Smooth muscle cell of trachea (primary cell): ENCODE measurements around the gene ARL6IP1. TPM values are rescaled to one million over a fixed set of nuclear protein-coding genes. Genes with fewer than 3 reads are reported as not detected.

ENCODE experiments used
- total RNA-seq: library from RNA; depleted of rRNA; stranded (reverse); fragments of >200 nt; gene quantifications from 2 replicates; pipeline ENCODE4 v1.2.1, GENCODE V29; 2014

ARL6IP1 gene
- total RNA-seq, result 172 and 580 TPM in 2 replicates

DNA sequence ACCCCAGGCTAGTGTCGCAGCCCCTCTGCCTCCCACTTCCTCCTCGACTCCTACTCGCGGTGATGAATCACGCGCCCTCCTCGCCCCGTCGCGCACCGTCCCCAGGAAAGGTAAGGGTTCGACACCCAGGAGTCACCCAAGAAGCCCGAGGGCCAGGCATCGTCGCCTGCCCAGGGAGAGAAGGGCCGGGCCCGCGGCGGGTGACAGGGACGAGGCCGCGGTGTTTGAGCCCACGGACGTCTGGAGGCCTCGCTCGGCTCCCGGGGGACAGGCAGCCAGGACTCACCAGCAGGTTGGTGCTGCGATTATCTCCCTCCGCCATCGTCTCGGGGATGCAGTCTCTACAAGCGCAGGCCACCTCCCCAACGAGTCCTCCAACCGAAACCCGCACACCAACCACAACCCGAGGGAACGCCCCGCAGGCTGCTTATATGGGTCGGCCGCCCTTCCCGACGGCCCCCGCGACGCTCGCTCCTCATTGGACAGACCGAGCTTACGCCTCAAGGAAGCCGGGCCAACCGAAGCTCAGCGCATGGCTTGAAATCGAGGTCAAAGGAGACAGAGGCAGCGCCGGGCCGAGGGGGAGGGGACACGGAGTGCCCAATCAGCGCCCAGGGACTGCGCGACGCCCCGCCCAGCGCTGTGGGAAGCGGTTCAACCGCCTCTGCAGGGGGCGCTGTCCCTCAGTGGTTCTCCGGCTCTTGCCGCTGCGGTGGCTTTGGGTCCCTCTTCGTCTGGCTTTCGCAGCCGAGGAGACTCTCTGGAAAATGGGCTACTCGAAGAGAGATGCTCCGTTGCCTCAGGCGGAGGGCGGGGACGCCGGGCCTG lies at the start of gene ARL6IP1:
Gene ARL6IP1 (minus strand): TSS at position 405 of the 828 bp plus-strand sequence. CDS start 83 bp downstream, at position 322.

DNA sequence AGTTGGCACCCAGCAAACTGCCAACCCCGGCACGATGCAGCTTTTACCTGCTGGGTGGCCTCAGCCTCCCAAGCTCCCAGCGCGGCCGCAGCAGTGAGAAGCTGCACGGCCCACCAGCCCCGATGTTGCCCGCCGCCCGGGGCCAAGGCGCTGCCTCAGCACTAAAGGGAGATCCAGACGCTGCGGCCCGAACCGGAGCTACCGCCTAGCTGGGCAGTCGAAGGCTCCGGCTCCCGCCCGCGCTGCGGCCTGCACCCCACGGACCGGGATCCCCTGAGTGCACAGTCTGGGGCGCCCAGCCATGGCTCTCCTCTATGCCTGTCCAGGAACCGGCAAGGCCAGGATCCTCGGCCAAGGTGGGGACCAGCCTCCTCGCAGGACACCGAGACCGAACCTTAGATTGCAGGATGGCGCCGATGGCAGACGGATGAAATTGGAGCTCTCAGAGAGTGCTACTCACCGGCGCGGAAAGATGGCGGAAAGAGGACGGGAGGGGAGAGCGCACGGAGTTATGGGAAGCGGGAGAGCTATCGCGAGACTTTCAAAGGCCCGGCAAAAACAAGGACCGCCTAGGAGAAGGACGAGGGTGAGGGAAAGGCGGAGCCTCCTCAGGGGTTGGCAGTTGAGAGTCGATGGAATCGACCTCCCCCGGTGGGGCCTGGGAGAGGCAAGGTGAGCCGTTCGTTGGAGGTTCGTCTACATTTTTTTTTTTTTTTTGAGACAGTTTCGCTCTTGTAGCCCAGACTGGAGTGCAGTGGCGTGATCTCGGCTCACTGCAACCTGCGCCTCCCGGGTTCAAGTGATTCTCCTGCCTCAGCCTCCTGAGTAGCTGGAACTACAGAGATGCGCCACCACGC lies 11.3 kb downstream of the ARL6IP1 start, which contains the start of gene RPS15A:
Gene RPS15A (minus strand): TSS at position 485 of the 857 bp plus-strand sequence. CDS start 1,221 bp downstream, outside the sequence.

Other genes with a start within 250 kb of the ARL6IP1 start
- 122 and 158 TPM in 2 replicates for gene NOMO2, start 239.5 kb downstream of the ARL6IP1 start, total RNA-seq
- gene RPS15A, start 11.2 kb downstream of the ARL6IP1 start, total RNA-seq, result 493 and 1,623 TPM in 2 replicates
- 72.8 and 87.8 TPM in 2 replicates for gene SMG1, start 124.9 kb upstream of the ARL6IP1 start, total RNA-seq
- gene TMC7, start 182.4 kb upstream of the ARL6IP1 start, total RNA-seq, result 0.66 and 0.73 TPM in 2 replicates